Liver (tissue), 9 donors: ENCODE measurements around the gene COL11A2. TPM values are rescaled to one million over a fixed set of nuclear protein-coding genes. Genes with fewer than 3 reads are reported as not detected.

ENCODE experiments used
- DNase-seq: peaks from one replicate; pipeline ENCODE4 v3.0.0-alpha.2; 2017; ENCODE audit warnings: low spot score
- H3K27ac ChIP-seq, 2 donors: one replicate each; pipeline ENCODE4 v1.7.0; 2013; ENCODE audit warnings: inconsistent platforms in 2 of 2, low read length in 2 of 2, control low read depth in 1 of 2, low read depth in 1 of 2, mild to moderate bottlenecking in 1 of 2
- H3K27me3 ChIP-seq, 4 donors: one replicate each; pipeline versions ENCODE4 v1.6.1 to v1.7.0; 2013; ENCODE audit warnings: low read length in 3 of 4, inconsistent platforms in 1 of 4, mild to moderate bottlenecking in 1 of 4, moderate library complexity in 1 of 4; ENCODE audit not compliant: control insufficient read depth in 4 of 4, insufficient read depth in 4 of 4
- H3K36me3 ChIP-seq, 4 donors: one replicate each; pipeline versions ENCODE4 v1.6.1 to v1.7.0; 2013; ENCODE audit warnings: low read length in 3 of 4, mild to moderate bottlenecking in 3 of 4, low read depth in 1 of 4, moderate library complexity in 1 of 4; ENCODE audit not compliant: control insufficient read depth in 4 of 4, insufficient read depth in 3 of 4
- H3K4me1 ChIP-seq, 4 donors: one replicate each; pipeline versions ENCODE4 v1.6.1 to v1.7.0; 2013; ENCODE audit warnings: low read length in 3 of 4, mild to moderate bottlenecking in 3 of 4, moderate library complexity in 1 of 4; ENCODE audit not compliant: control insufficient read depth in 4 of 4, insufficient read depth in 4 of 4
- H3K4me3 ChIP-seq, 3 donors: one replicate each; pipeline versions ENCODE4 v1.6.1 to v1.7.0; 2013; ENCODE audit warnings: low read length in 3 of 3, control low read depth in 1 of 3, low read depth in 1 of 3, mild to moderate bottlenecking in 1 of 3
- H3K9ac ChIP-seq, 2 donors: one replicate each; pipeline ENCODE4 v1.7.0; 2013; ENCODE audit warnings: low read length in 2 of 2, mild to moderate bottlenecking in 2 of 2, moderate library complexity in 2 of 2, control low read depth in 1 of 2, low read depth in 1 of 2
- H3K9me3 ChIP-seq, 4 donors: one replicate each; pipeline versions ENCODE4 v1.6.1 to v1.7.0; 2013; ENCODE audit warnings: low read length in 3 of 4; ENCODE audit not compliant: control insufficient read depth in 4 of 4
- ATF3 ChIP-seq: IDR thresholded peaks from 2 replicates; pipeline ENCODE4 v1.6.1; 2016; ENCODE audit warnings: antibody characterized with exemption
- EGR1 ChIP-seq, 2 donors: IDR thresholded peaks; 2 replicates each; pipeline ENCODE4 v1.6.1; 2016 to 2018; ENCODE audit warnings: antibody characterized with exemption in 2 of 2, low read depth in 2 of 2
- FOXA2 ChIP-seq: IDR thresholded peaks from 2 replicates; pipeline ENCODE4 v1.6.1; 2016; ENCODE audit warnings: antibody characterized with exemption
- GABPA ChIP-seq, 2 donors: IDR thresholded peaks in 1 of 2; conservative IDR thresholded peaks in 1 of 2; 2 replicates each; pipeline ENCODE4 v1.6.1; 2016; ENCODE audit warnings: antibody characterized with exemption in 2 of 2, mild to moderate bottlenecking in 1 of 2, moderate library complexity in 1 of 2
- HNF4A ChIP-seq, 2 donors: conservative IDR thresholded peaks; 2 replicates each; pipeline ENCODE4 v1.6.1; 2016; ENCODE audit warnings: antibody characterized with exemption in 2 of 2, mild to moderate bottlenecking in 2 of 2
- HNF4G ChIP-seq: IDR thresholded peaks from 2 replicates; pipeline ENCODE4 v1.6.1; 2016; ENCODE audit warnings: antibody characterized with exemption
- JUND ChIP-seq, 2 donors: IDR thresholded peaks; 2 replicates each; pipeline ENCODE4 v1.6.1; 2016; ENCODE audit warnings: antibody characterized with exemption in 2 of 2
- NR2F2 ChIP-seq: IDR thresholded peaks from 2 replicates; pipeline ENCODE4 v1.6.1; 2016; ENCODE audit warnings: antibody characterized with exemption
- RAD21 ChIP-seq, 2 donors: IDR thresholded peaks; 2 replicates each; pipeline ENCODE4 v1.6.1; 2016; ENCODE audit warnings: antibody characterized with exemption in 2 of 2, mild to moderate bottlenecking in 2 of 2
- REST ChIP-seq: IDR thresholded peaks from 2 replicates; pipeline ENCODE4 v1.6.1; 2016; ENCODE audit warnings: antibody characterized with exemption, mild to moderate bottlenecking
- RXRA ChIP-seq, 2 donors: IDR thresholded peaks; 2 replicates each; pipeline ENCODE4 v1.6.1; 2017 to 2018; ENCODE audit warnings: antibody characterized with exemption in 2 of 2, mild to moderate bottlenecking in 1 of 2
- SP1 ChIP-seq: IDR thresholded peaks from 2 replicates; pipeline ENCODE4 v1.6.1; 2018; ENCODE audit warnings: antibody characterized with exemption, mild to moderate bottlenecking
- TAF1 ChIP-seq: conservative IDR thresholded peaks from 2 replicates; pipeline ENCODE4 v1.6.1; 2016; ENCODE audit warnings: antibody characterized with exemption, mild to moderate bottlenecking
- YY1 ChIP-seq: IDR thresholded peaks from 2 replicates; pipeline ENCODE4 v1.6.1; 2016; ENCODE audit warnings: antibody characterized with exemption, mild to moderate bottlenecking
- WGBS: extraction: QIAGEN DNeasy Blood & Tissue Kit; methylation state at CpG from one replicate; pipeline ENCODE4 v1.1.7; 2013; 5-methylcytosine and 5-hydroxymethylcytosine counted together
- polyA plus RNA-seq, 2 donors: library from polyadenylated mRNA; stranded (reverse) in 1 of 2; unstranded in 1 of 2; fragments of 200-250 nt in 1 of 2; fragments of >200 nt in 1 of 2; fragmentation: Nextera tagmentation in 1 of 2; extraction: Ambion mirVana in 1 of 2; gene quantifications; one replicate each; pipeline versions ENCODE4 v1.2.1 to v1.2.3, GENCODE V29; 2013 to 2015
- total RNA-seq, 2 donors: library from RNA; depleted of rRNA; stranded (reverse); fragments of >200 nt; gene quantifications; one replicate each; pipeline ENCODE4 v1.2.3, GENCODE V29; 2014
- TF ChIP-seq, protein P1 (sequence below): IDR thresholded peaks from 2 replicates; pipeline ENCODE4 v1.6.1; 2016; ENCODE audit warnings: antibody characterized with exemption
- TF ChIP-seq, protein P2 (sequence below): fragments of 150-350 bp; IDR thresholded peaks from 2 replicates; pipeline ENCODE4 v1.5.1; 2017; ENCODE audit warnings: improper control_type of control experiment, low read depth, low read length; ENCODE audit not compliant: missing input control
- TF ChIP-seq, protein P3 (sequence below): IDR thresholded peaks from 2 replicates; pipeline ENCODE4 v1.6.1; 2016; ENCODE audit warnings: antibody characterized with exemption
- donor health status: healthy.
- donor health status: healthy.
- donor health status: healthy.
- donor health status: healthy.
- donor health status: healthy.

Gene COL11A2
- total and polyA plus RNA-seq, 4 donors = 0.15 to 0.59 (median 0.27) TPM

- Histone ChIP-seq H3K9me3 (no peaks in the 10 kb centered on the region), H3K4me1 (peaks cover 5 to 49% (median 35%) of the 10 kb centered on the region in 4 donors), H3K36me3 (peaks cover 0 to 31% (median 24%) of the 10 kb centered on the region in 4 donors), H3K9ac (no peak overlapping the region), H3K4me3 (no peak overlapping the region), H3K27me3 (no peaks in the 10 kb centered on the region), H3K27ac (no peak overlapping the region)
- no peak for TF ChIP-seq REST
- no peak for TF ChIP-seq GABPA (IDR thresholded peaks at IDR 0.05 in 1 of 2, conservative IDR thresholded peaks at IDR 0.05 in 1 of 2)
- WGBS = 89% methylated on average over 8 of the region's 8 CpGs
- no peak for DNase-seq
Observed at GRCh38 chr6:33194431-33194979, 2.2 kb upstream of the COL11A2 start.

GRCh38 chr6:33193619-33194018 lies 1.4 kb upstream of the COL11A2 start:
- no peak overlapping the region for H3K9ac ChIP-seq
- H3K4me1 ChIP-seq = peaks cover 5 to 40% (median 28%) of the 10 kb centered on the region in 4 donors
- DNase-seq = no peak
- TF ChIP-seq NR2F2 (no peak), HNF4G (no peak), FOXA2 (no peak), TAF1 (no peak), REST (no peak), JUND (IDR thresholded peaks at IDR 0.05) (no peak), RAD21 (IDR thresholded peaks at IDR 0.05) (no peak), EGR1 (IDR thresholded peaks at IDR 0.05; ENCODE audit: low read depth in 2 of 2) (no peak), RXRA (IDR thresholded peaks at IDR 0.05) (no peak), YY1 (no peak), SP1 (no peak), HNF4A (conservative IDR thresholded peaks at IDR 0.05) (no peak), ATF3 (no peak)
- TF ChIP-seq, protein P1, sequence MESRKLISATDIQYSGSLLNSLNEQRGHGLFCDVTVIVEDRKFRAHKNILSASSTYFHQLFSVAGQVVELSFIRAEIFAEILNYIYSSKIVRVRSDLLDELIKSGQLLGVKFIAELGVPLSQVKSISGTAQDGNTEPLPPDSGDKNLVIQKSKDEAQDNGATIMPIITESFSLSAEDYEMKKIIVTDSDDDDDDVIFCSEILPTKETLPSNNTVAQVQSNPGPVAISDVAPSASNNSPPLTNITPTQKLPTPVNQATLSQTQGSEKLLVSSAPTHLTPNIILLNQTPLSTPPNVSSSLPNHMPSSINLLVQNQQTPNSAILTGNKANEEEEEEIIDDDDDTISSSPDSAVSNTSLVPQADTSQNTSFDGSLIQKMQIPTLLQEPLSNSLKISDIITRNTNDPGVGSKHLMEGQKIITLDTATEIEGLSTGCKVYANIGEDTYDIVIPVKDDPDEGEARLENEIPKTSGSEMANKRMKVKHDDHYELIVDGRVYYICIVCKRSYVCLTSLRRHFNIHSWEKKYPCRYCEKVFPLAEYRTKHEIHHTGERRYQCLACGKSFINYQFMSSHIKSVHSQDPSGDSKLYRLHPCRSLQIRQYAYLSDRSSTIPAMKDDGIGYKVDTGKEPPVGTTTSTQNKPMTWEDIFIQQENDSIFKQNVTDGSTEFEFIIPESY = no peak
- TF ChIP-seq, protein P2, sequence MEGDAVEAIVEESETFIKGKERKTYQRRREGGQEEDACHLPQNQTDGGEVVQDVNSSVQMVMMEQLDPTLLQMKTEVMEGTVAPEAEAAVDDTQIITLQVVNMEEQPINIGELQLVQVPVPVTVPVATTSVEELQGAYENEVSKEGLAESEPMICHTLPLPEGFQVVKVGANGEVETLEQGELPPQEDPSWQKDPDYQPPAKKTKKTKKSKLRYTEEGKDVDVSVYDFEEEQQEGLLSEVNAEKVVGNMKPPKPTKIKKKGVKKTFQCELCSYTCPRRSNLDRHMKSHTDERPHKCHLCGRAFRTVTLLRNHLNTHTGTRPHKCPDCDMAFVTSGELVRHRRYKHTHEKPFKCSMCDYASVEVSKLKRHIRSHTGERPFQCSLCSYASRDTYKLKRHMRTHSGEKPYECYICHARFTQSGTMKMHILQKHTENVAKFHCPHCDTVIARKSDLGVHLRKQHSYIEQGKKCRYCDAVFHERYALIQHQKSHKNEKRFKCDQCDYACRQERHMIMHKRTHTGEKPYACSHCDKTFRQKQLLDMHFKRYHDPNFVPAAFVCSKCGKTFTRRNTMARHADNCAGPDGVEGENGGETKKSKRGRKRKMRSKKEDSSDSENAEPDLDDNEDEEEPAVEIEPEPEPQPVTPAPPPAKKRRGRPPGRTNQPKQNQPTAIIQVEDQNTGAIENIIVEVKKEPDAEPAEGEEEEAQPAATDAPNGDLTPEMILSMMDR = no peak
- TF ChIP-seq, protein P3, sequence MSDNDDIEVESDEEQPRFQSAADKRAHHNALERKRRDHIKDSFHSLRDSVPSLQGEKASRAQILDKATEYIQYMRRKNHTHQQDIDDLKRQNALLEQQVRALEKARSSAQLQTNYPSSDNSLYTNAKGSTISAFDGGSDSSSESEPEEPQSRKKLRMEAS = no peak
- WGBS = 76% methylated on average over 6 of the region's 6 CpGs
- H3K36me3 ChIP-seq = peaks cover 0 to 31% (median 24%) of the 10 kb centered on the region in 4 donors
- no peak overlapping the region for H3K27ac ChIP-seq
- no peaks in the 10 kb centered on the region for H3K9me3 ChIP-seq
- no peak overlapping the region for H3K4me3 ChIP-seq
- H3K27me3 ChIP-seq = no peaks in the 10 kb centered on the region
